Measurements from ENCODE around the gene SPACA6. TPM values are rescaled to one million over a fixed set of nuclear protein-coding genes. Genes with fewer than 3 reads are reported as not detected.

Gene SPACA6
- total and polyA plus RNA-seq, 11 donors = 2.9 to 16.8 (median 10.2) TPM

DNA sequence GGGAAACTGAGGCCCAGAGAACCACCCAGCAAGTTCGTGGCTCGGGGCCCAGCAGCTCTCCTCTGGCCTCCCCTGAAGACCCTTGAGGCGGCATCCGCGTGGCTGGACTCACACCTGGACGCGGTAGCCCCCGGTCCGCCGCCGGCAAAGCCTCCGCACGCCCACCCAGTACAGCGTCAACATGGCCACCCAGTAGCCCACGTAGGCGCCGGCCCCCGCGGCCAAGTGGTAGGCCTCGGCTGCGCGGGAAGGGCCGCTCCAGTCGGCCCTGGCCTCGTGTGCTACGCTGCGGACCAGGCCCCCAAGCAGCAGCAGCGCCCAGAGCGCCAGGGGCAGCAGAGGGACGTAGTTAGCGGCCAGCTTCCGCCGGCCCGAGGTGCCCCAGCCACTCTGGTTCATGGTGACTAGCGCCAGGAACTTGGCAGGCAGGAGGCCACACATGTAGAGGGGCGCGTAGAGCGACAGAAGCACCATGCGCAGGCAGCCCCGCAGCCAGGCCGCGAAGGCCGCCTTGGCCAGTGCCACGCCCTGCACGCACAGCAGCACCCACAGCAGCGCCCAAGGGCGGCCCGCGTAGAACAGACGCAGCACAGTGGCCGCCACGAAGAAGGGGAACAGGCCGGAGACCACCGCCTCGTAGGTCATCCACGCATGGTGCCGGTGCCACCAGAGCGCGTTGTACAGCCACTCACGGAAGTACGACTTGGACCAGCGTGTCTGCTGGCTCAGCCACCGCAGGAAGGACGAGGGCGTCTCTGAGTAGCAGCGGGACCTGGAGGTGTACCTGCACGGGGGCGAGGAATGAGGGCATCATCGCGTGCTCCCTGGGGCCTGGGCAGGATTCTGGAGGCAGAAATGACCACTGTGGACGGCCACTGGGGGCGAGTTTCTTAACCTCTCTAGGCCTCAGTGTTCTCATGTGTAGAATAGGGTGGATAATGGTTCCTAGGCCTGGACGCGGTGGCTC lies 20.5 kb downstream of the SPACA6 start:
- H3K4me1 ChIP-seq = no peaks in the 10 kb centered on the region
- ATAC-seq (peak in 2 of 4 donors; percentile 12 to 31), DNase-seq (no peak)
- no peak for TF ChIP-seq POLR2A (IDR thresholded peaks at IDR 0.05)
- TF ChIP-seq, protein P1, sequence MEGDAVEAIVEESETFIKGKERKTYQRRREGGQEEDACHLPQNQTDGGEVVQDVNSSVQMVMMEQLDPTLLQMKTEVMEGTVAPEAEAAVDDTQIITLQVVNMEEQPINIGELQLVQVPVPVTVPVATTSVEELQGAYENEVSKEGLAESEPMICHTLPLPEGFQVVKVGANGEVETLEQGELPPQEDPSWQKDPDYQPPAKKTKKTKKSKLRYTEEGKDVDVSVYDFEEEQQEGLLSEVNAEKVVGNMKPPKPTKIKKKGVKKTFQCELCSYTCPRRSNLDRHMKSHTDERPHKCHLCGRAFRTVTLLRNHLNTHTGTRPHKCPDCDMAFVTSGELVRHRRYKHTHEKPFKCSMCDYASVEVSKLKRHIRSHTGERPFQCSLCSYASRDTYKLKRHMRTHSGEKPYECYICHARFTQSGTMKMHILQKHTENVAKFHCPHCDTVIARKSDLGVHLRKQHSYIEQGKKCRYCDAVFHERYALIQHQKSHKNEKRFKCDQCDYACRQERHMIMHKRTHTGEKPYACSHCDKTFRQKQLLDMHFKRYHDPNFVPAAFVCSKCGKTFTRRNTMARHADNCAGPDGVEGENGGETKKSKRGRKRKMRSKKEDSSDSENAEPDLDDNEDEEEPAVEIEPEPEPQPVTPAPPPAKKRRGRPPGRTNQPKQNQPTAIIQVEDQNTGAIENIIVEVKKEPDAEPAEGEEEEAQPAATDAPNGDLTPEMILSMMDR (IDR thresholded peaks at IDR 0.05) = no peak
- 91 to 95% (median 92%) methylated on average over 44 to 74 of the region's 74 CpGs for WGBS, 4 donors
- no peak overlapping the region for H3K4me3 ChIP-seq
- intact Hi-C loops (cut with DNase I) = loop anchor here in 2 of 10 donors (5.0 to 10.0 kb wide), 2 partner anchors 64 to 91 kb away; no protein-coding TSS in a partner anchor
- H3K27ac ChIP-seq = no peak overlapping the region
- H3K27me3 ChIP-seq = peaks cover 0 to 36% (median 9%) of the 10 kb centered on the region in 9 donors
- no peaks in the 10 kb centered on the region for H3K36me3 ChIP-seq
- no peaks in the 10 kb centered on the region for H3K9me3 ChIP-seq

DNA sequence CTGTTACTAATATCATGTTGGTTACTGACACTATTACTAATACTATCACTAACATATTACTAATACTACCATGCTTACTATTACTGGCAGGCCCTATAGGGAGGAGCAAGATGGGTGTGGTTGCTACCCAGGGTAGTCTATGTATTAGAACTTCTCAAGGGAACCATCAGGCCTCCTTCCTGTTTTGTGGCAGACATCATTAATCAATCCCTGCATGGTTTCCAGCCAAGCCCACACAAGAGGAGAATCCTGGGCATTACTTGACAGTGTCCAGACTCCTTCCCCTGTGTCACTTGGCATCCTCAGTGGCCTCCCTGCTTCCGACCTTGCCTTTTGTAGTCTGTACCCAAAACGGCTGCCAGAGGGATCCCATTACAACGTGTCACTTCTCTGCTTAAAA lies 21.7 kb downstream of the SPACA6 start:
- DNase-seq (no peak), ATAC-seq (no peak)
- Histone ChIP-seq H3K36me3 (no peaks in the 10 kb centered on the region), H3K9me3 (no peaks in the 10 kb centered on the region), H3K4me1 (peaks cover 0 to 9% (median 4%) of the 10 kb centered on the region in 12 donors), H3K27me3 (peaks cover 8 to 48% (median 19%) of the 10 kb centered on the region in 9 donors), H3K4me3 (no peak overlapping the region), H3K27ac (no peak overlapping the region)
- WGBS, 4 donors = 46 to 62% (median 52%) methylated on average over 3 of the region's 3 CpGs
- TF ChIP-seq POLR2A (IDR thresholded peaks at IDR 0.05) = no peak
- intact Hi-C loops (cut with DNase I) = loop anchor here in 2 of 10 donors (5.0 to 10.0 kb wide), 2 partner anchors 62 to 90 kb away; no protein-coding TSS in a partner anchor

DNA sequence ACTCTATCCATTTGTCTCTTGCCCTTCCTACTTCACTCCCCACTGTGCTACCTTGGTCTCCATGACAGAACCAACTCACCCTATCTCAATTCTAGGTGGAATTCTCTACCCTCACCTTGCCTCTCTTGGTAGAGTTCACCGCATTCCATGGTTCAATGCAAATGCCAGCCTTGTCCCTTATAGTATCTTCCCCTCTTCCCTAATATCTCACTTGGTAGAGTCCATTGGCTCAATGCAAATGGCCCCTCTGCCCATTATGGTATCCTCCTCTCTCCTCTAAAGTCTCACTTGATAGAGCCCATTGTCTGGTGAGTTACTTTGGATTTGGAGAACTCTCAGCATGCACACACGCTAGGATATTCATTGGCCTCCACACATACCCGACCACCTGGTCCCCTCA lies 22.7 kb downstream of the SPACA6 start:
- intact Hi-C loops (cut with DNase I) = loop anchor here in 1 of 10 donors (10.0 kb wide), 1 partner anchor 89 kb away; no protein-coding TSS in a partner anchor
- Histone ChIP-seq H3K27ac (no peak overlapping the region), H3K36me3 (no peaks in the 10 kb centered on the region), H3K9me3 (no peaks in the 10 kb centered on the region), H3K27me3 (peaks cover 14 to 58% (median 29%) of the 10 kb centered on the region in 9 donors), H3K4me3 (no peak overlapping the region), H3K4me1 (peaks cover 0 to 10% (median 4%) of the 10 kb centered on the region in 12 donors)
- ATAC-seq (no peak), DNase-seq (no peak)
- 83 to 91% (median 87%) methylated on average over 3 of the region's 3 CpGs for WGBS, 4 donors
- TF ChIP-seq, protein P1 (IDR thresholded peaks at IDR 0.05) = no peak
- no peak for TF ChIP-seq POLR2A (IDR thresholded peaks at IDR 0.05)

DNA sequence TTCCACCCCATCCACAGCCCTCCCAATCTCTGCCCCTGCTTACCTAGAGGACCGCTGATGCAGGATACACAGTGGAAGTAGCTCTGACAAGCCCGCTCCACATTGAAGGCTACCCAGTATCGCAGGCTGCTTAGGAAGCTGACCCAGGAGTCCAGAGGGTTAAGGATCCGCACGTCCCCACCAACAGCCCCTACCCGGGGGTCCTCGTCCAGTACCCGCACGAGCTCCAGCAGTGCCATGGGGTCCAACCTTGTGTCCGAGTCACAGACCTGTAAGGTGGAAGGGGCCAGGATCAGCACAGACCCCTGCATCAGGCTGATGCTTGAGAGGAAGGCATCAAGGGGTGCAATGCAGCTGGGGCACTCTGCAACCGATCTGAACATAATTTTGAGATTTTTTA lies 23.8 kb downstream of the SPACA6 start:
- WGBS, 4 donors = 83 to 91% (median 85%) methylated on average over 11 of the region's 11 CpGs
- peaks cover 0 to 10% (median 4%) of the 10 kb centered on the region in 12 donors for H3K4me1 ChIP-seq
- H3K27ac ChIP-seq = no peak overlapping the region
- no peak overlapping the region for H3K4me3 ChIP-seq
- no peaks in the 10 kb centered on the region for H3K9me3 ChIP-seq
- no peak for TF ChIP-seq POLR2A (IDR thresholded peaks at IDR 0.05)
- TF ChIP-seq, protein P1 (IDR thresholded peaks at IDR 0.05) = no peak
- ATAC-seq (no peak), DNase-seq (no peak)
- intact Hi-C loops (cut with DNase I) = loop anchor here in 1 of 10 donors (10.0 kb wide), 1 partner anchor 88 kb away; no protein-coding TSS in a partner anchor
- no peaks in the 10 kb centered on the region for H3K36me3 ChIP-seq
- H3K27me3 ChIP-seq = peaks cover 14 to 69% (median 36%) of the 10 kb centered on the region in 9 donors

Data from heart left ventricle (tissue), 16 donors.